Fibroblast of gingiva (primary cell): ENCODE data around the gene TENM4.

Experiments used
- DNase-seq: peaks from one replicate; pipeline ENCODE4 v3.0.0-alpha.2; 2011; ENCODE audit warnings: low read depth

Gene TENM4

DNA sequence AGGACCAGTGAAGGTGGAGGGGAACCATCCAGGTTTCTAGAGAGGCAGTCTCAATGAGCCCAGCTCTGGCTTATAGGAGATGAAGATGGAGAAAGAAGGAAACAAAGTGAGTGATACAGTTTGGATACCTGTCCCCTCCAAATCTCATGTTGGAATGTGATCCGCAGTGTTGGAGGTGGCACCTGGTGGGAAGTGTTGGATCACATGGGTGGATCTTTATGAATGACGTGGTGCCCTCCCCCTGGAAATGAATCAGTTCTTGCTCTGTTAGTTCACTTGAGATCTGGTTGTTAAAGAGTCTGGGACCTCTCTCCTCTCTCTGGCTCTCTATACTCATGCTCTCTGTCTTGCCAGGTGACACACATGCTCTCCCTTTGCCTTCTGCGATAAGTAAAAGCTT is 473.0 kb downstream of the TENM4 start:
- no peak for DNase-seq

DNA sequence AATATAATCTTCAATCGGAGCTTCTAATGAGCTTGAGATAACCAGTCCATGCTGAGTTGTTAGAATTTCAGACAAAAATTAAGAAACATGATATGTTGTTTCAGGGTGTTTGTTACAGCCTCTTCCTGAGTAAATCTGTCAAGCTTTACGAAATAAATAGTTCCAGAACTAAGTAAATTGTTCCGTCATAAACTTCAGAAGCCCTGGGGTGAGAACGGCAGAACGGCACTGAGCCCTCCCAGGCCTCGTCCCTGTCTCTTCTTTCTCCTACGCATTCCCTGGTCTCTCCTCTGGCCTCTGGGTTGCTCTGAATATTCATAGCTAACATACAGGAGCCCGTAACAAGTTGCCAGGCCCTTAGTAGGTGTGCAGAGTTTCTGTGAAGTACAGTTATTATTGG is 475.4 kb downstream of the TENM4 start:
- no peak for DNase-seq

DNA sequence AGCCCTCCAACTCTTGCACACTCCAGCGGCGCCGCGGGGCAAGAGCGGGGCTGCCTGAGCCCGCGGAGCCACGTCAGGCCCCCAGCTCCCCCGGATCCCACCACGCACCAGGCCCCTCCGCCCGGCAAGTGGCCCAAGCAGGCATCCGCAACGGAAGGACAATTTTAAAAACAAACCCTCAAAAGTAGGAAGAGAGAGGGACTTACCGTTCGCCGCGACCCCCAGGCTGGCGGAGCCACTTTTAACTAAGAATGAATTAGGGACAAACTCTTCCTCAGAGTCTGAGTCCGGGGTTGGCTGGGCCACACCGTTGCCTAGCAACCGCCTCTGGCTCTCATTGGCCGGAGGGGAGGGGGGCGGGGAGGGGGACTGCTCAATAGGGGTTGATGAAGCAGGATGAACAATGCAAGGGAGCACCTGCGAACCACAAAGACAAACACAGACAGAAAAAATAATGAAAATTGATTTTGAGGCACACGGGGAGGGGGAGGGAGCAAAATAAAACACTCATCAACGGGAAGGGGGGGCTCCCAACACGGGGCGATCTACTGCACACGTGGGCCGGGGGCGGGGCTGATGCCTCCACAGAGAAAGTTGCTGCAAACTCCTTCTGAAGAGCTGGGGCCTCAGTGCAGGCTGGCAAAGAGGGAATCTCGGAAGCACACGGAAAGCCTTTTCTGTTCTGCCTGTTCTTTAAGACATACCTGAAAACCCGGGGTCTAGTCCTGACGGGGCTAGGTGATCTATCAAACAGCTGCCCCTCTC is 478.7 kb downstream of the TENM4 start:
- DNase-seq, result no peak

DNA sequence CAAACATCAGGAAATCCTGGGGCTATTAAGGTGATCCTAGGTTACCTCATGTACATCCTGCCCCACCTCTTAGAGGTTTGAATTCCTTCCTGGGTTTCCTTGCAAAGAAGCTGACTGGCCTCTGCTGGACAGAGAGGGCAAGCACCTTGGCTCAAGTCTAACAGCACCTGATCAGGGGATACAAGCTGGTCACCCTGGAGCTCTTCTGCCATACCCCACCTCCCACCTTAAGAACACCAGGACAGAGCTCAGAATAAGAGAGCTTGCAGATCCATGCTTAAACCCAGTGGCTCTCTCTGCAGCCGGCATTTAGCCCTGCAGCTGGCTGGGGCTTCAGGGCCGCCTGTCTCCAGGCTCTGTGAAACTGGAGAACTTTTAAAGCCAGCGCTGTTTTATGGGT is 479.6 kb downstream of the TENM4 start:
- DNase-seq, result peak; percentile 6

DNA sequence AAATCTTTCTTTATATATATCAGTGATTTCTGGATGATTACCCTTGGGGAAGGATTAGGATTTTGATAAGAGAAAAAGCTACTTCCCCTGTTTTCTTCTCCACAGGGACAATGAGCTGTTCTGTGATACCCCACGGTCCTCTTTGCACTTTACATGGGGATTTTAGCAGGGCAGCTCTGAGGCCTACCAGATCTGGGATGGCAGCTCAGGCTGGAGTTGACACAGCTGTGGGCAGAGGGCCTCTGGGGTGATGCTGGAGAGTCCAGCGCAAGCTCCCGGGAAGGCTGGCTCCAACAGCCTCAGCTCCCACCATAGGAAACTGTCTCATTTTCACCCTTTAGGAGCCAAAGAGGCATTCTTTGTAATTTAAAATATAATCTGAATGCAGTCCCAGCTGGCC is 482.4 kb downstream of the TENM4 start:
- no peak for DNase-seq

DNA sequence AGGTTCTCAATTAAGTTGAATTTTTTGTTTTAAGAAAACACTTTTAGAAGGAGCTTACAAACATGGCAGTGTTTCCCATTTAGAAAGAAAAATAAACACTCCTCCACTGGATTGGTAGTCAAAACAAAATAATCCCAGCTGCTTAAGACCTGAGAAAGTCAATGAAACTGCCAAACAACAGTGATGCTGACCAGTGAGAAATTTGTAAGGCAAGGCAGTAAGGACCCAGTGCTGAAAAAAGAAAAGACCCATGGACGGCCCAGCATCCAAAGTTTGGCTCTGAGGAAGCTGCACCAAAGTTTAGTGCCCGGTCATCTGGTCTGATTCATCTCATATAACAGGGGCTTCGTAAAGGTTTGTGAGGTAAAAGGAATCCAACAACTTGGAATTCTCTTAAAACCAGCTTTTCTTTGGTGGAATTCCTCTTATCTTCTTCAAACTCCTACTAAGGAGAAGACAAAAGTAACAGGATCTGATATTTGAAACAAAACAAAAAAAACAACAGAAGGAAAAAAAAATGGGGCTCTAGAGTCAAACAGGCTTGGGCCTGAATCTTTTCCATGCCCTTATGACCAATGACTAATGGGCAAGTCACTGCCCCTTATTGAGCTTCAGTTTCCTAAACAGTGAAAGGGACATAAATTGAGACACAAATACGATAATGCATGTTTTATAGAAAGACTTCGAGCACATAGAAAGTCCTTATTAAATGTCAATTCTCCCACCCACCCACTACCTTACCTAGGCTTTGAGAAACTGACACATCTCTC is 483.2 kb downstream of the TENM4 start:
- peak; percentile 15 for DNase-seq

DNA sequence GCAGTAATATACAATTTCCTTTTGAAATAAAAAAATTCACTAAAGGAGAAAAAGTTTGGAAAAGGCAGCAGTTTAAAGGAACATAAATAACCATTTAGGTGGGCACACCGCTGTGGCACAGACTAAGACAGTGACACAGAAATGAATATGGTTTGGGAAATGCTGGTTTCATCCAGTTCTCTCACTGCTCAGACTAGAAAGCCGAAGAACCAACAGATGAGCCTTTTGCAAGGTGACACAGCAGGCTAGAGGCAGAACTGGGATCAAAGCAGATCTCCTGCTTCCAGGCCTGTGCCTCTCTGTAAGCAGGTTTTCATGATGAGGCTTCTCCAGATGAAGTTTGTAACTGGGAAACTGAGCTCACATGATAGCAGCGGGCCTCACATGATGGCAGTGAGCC is 486.1 kb downstream of the TENM4 start:
- DNase-seq, result no peak

DNA sequence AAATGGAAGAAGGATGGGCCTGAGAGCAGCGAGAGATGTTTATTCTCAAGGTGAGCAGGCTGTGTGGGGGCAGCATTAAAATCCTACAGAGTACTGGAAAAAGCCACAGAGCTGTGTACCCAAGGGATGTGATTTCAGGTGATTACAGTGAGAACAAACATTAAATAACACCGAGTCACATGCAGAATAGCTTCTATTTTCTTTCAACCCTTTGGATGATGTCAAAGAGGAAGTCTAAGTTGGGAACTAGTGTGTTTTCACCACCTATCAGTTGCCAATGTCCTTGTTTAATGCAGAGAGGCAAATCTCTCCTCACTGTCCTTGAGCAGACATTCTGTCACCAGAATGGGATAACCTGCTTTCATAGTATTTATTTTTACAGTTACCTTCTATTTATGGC is 486.6 kb downstream of the TENM4 start:
- DNase-seq, result no peak

DNA sequence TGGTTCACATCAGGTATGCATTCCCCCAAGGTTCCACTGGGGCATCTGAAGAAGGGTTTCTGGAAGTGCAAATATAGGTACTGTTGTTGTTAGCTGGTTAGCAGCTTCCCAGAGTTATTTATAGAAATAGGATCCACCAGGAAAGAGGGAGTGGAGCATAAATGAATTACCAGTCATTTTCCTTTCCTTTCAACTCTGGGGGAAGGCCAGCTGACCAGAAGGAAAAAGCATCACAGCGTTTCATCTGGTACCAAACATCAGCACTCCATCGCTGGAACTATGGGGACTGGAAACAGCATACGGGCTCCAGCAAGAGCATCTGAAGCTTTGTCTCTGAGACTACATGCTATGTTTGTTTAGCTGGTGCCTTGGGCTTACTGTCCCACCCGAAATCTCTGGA is 487.9 kb downstream of the TENM4 start:
- DNase-seq, result no peak

DNA sequence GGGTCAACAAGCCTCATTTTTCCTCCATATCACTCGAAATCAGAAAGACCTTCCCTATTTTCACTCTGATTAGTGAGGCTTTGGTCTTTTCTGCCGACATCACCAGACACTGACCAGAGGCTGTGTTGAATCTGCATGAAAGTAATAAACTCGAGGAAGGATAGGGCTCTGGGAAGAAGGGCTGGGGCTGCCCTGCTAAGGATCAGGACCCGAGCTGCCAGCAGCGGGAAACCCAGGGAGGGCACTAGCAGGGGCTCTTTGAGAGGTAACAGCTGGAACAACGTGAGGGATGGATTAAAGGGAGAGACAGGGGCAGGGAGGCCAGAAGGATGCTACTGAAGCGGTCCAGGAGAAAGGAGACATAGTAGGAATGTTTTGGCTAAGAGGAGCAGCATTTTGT is 488.7 kb downstream of the TENM4 start:
- no peak for DNase-seq

DNA sequence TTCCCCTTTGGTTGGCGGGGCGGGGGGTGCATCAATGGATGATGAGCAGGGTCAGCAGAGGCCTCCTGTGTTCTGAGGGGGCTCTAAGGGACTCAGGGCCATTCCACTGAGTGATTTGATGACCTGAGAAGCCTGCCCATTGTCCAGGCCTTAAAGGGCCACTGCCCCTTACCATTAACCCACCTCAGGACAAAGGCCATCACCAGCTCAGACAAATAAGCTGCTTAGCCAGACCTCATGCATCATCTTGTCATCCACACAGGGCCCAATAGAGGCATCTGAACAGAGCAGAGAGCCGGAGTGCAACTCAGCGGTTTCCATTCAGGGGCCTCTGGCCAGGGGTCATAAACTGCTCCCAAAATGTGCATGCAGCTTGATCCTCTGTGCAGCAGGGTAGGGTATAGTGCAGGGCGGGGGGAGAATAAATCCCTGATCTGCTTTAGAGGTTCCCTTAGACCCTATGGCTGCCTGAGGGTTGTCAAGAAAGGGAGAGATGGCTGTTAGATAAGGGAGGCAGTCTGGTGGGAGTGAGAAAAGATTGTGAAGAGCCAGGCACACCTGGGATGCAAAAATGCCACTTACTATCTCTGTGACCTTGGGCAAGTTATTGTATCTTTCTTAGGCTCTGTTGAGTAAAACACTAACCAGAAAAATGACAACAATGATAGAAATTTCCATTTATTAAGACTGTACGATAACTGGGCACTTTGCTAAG is 490.7 kb downstream of the TENM4 start:
- DNase-seq, result no peak

DNA sequence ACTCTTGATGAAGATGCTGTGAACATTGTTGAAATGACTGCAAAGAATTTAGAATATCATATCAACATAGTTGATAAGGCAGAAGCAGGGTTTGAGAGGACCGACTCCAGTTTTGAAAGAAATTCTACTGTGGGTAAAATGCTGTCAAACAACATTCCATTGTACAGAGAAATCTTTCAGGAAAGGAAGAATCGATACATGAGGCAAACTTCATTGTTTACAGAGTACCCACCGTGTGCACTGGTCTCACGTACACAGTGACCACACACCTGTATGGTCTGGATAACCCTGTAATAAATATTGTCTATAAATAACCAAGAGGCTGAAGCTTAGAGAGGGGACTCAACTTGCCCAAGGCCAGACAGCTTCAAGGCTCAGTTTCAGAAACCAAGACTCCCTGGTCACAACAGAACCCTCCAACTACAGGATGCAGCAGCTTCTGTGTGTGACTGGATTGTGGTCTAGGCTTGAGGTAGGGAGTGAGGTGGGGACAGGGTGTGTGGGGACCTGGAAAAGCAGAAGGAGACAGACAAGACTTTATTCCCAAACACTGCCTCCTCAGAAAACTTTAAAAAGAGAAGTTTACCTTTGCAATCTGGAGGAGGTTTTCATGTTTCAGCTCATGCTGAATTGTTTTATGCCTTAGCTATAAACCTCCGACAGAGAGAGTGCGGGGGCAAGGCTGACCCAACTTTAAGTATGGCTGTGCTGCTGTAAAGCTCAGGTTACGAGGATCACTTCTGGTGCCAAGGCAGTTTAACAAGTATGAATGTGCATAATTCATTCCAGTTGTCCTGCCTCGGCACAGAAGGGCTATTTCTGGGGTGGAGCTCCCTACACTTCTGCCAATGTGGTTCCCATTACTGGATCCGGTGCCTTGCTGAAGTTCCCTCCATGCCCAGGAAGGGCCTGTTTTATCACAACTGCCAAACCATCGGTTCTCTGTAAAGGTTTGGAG is 493.6 kb downstream of the TENM4 start:
- peak; percentile 82 for DNase-seq

DNA sequence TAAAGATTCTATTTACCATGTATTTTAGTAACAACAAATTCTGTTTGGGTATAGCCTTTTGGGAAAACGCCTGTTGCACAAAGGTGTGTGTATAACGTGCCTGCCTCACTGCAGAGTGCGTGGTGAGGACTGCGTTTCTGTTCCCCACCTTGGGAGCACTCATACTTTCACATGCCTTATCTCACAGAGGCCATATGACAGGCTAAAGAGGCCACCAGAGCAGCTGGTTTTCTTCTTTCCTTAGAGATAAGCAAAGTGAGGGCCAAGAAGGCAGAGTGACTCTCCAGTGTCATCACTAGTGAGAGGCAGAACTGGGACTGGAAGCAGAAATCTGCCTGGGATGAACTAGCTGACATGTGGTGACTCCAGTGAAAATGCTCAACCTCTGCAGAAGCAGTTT is 497.0 kb downstream of the TENM4 start:
- no peak for DNase-seq

DNA sequence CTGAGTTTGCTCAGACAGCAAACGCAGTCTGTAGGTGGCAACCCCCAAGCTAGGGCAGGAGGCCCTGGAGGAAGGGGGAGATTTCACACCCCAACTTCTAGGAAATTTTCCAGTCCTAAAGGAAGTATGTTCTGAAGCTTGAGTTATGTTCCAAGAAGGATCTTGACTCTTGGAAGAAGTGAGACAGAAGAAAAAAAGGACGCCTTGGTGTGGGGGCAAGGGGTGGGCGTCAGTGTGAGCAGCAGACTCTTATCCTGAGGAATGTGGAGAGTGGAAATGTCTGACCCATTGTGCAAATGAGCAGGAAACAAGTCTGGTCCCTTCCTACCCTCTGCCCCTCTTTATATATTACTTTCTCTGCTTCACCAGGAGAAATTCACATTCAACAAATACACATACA is 497.7 kb downstream of the TENM4 start:
- DNase-seq, result no peak

DNA sequence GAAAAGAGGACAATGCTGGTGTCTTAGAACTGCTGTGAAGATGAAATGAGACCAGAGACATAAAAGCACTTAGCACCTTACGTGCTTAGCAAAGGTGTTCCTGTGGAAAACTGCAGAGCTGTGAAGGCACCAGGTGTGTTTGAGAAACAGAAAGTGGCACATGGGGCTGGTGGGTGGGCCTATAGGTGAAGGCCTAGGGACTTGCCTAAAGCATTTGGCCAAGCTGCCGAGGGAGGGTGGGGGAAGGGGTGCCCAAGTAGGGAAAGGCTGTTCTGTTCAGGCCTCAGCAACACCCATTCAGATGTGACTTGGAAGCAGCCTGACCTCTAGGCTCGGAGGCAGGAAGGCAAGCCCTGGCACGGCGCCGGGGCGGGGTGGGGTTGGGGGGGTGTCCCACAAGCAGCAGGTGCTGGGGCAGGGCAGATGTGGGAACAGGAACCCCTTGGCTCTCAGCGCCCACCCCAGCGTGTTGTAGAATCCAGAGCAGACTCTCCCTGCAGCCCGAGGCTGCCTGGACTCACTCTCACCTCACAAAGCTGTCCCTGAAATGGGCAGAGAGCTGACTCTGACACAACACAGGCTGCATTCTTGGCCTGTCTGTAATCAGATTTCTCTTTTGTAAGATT is 499.5 kb downstream of the TENM4 start:
- no peak for DNase-seq

DNA sequence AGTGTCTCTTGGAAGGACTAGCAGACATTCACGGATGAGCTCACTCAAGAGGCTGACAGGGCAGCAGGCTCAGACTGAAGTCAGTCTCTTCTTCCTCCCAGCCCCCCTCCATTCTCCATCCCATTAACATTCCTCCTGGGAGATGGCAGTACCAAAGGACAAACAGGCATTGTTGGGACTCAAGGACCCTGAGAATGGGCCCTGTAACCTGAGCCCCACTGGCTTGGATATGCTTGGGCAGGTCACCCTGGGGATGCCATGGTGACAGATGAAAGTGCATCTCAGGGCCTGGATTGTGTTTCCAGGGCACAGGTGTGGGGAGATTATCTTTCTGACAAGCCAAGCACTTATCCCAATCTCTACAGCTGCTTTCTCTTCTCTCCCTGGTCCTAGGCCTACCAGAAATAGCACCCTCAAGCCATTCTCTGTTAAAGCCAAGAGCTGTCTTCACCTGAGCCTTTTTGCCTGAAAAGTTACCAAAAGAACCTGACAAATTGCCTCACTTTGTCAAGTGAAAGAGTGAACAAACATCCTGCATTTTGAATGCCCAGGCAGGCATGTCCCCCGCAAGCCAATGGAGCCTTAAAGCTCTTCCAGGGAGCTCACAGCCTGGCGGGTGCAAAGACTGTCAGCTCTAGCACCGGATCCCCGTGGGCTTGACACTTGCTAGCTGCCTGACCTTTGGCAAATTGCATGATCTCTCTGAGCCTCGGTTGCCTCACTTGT is 500.2 kb downstream of the TENM4 start:
- no peak for DNase-seq

DNA sequence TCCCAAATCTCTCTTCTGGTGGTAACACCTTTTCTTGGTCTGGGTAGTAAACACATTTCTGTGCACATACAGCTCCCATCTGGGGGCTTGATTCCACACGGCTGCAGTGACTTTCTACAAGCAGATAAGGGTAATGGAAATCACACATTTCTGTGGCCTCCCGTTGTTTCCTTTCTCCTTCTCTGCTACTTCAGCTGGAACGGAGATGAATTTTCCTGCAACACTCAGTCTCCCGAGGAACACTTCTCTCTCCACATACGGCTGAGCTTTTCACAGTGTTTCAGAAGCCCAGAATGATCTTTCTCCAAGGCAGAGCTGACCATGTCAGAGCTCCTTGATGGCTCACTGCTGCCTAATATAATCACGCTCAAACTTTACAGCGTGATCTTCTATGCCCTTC is 501.9 kb downstream of the TENM4 start:
- DNase-seq, result no peak

DNA sequence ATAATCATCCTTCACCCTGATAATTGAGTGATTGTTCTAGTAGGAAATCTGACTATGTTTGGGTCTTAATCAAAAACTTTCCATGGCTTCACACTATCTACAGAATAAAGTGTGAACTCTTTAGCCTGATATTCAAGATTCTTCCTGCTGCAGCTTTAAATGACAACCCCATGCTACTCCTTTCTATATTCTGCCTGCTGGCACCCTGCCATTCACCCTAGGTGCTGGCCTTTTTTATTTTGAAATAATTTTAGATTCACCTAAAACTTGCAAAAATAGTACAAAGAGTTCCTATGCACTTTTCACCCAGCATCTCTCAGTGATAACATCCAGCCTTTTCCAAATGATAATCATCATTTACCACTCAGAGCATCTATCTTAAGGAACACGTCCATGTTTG is 502.8 kb downstream of the TENM4 start:
- DNase-seq, result no peak

DNA sequence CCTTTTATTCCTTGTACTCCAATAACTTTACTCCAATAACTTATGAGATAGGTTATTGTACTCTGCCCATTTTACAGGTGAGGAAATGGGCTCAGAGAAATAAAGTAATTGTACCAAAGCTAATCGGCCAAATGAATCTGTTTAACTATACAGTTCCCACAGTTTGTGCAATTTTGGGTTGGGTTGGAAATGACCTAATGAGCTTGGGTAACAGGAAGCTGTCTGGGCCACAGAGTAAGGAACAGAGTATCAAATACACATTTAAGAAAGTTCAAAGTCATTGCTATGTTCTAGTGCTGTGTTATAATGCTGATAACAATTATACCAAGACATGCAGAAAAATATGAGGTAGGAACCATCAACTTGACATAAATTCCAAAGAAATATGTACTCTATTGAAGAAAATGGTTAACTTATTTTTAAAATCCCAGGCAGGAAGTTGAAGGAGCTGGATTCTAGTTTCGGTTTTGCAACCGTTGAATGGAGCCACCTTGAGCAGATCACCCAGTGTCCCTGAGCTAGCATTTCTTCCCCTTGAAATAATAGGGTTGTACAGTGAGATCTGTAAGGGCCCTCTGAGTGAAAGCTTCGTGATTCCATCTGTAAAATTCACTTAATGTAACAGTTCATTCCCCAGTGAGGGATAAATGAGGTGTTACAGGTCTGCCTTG is 505.3 kb downstream of the TENM4 start:
- DNase-seq, result no peak

DNA sequence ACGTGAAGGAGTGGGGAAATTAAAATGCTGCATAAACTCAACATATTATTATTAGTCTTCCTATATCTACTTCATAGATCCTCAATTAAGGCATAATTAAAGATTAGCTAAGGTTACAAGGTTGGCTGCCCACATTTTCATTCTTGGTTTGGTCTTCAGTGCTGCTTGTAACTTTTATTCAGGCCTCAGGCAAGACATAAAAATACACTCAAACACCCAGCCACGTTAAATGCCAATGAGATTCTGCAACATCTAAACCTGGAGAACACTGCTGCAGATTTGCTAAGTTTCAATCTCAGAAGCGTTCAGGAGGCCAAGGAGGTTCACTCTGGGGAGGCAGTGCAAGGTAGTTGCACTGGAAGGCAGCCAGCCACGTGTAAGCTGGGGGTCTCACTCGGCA is 507.5 kb downstream of the TENM4 start:
- DNase-seq, result no peak
